ENCODE measurements around the gene STAG1. TPM values are rescaled to one million over a fixed set of nuclear protein-coding genes. Genes with fewer than 3 reads are reported as not detected.
"Not testable (repeated sequence)": the region's sequence is repeated elsewhere in the genome, so short reads cannot be mapped to it uniquely, and the experiment has no call there.

Gene STAG1
- total RNA-seq, 1 donor = 58.6 TPM

- no peak for DNase-seq (ENCODE audit: insufficient read length, low spot score, missing footprints)
- no peak overlapping the region for H3K4me3 ChIP-seq (ENCODE audit: insufficient read depth, low read length)
- peaks cover 6% of the 10 kb centered on the region for H3K4me1 ChIP-seq (ENCODE audit: insufficient read depth, low read length)
- H3K4me2 ChIP-seq (ENCODE audit: insufficient read depth, low read length) = no peak overlapping the region
- no peaks in the 10 kb centered on the region for H3K36me3 ChIP-seq (ENCODE audit: insufficient read depth, low read length)
- no peak overlapping the region for H3K27ac ChIP-seq (ENCODE audit: low read depth, low read length)
- H3K9me3 ChIP-seq (ENCODE audit: low read depth, low read length) = no peaks in the 10 kb centered on the region
- TF ChIP-seq, protein P1, sequence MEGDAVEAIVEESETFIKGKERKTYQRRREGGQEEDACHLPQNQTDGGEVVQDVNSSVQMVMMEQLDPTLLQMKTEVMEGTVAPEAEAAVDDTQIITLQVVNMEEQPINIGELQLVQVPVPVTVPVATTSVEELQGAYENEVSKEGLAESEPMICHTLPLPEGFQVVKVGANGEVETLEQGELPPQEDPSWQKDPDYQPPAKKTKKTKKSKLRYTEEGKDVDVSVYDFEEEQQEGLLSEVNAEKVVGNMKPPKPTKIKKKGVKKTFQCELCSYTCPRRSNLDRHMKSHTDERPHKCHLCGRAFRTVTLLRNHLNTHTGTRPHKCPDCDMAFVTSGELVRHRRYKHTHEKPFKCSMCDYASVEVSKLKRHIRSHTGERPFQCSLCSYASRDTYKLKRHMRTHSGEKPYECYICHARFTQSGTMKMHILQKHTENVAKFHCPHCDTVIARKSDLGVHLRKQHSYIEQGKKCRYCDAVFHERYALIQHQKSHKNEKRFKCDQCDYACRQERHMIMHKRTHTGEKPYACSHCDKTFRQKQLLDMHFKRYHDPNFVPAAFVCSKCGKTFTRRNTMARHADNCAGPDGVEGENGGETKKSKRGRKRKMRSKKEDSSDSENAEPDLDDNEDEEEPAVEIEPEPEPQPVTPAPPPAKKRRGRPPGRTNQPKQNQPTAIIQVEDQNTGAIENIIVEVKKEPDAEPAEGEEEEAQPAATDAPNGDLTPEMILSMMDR (IDR thresholded peaks at IDR 0.05; ENCODE audit: extremely low read depth, low read depth, low read length) = no peak
- peaks cover 10% of the 10 kb centered on the region for H4K20me1 ChIP-seq (ENCODE audit: insufficient read depth, low read length)
- H3K79me2 ChIP-seq (ENCODE audit: insufficient read depth, low read length) = peaks cover 89% of the 10 kb centered on the region
- H2AFZ ChIP-seq (ENCODE audit: low read length) = no peak overlapping the region
- no peaks in the 10 kb centered on the region for H3K27me3 ChIP-seq (ENCODE audit: insufficient read depth, low read length)
Observed at GRCh38 chr3:136730595-136731273, 21.4 kb downstream of the STAG1 start.

DNA sequence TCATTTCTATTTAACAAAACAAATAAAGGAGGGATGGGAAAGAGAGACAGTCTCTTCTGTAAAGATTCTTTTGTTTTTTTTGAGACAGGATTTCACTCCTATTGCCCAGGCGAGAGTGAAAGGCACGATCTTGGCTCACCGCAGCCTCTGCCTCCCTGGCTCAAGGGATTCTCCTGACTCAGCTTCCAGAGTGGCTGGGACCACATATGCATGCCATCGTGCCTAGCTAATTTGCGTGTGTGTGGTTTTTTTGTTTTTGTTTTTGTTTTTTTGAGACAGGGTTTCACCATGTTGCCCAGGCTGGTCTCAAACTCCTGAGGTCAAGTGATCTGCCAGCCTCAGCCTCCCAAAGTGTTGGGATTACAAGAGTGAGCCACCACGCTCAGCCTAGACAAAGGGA is 23.3 kb downstream of the STAG1 start:
- H2AFZ ChIP-seq (ENCODE audit: low read length) = no peak overlapping the region
- H3K4me2 ChIP-seq (ENCODE audit: insufficient read depth, low read length) = peak overlapping the region; percentile 61
- H3K27ac ChIP-seq (ENCODE audit: low read depth, low read length) = peak overlapping the region; percentile 75
- peaks cover 6% of the 10 kb centered on the region for H3K4me1 ChIP-seq (ENCODE audit: insufficient read depth, low read length)
- TF ChIP-seq, protein P1 (IDR thresholded peaks at IDR 0.05; ENCODE audit: extremely low read depth, low read depth, low read length) = no peak
- peaks cover 10% of the 10 kb centered on the region for H4K20me1 ChIP-seq (ENCODE audit: insufficient read depth, low read length)
- H3K79me2 ChIP-seq (ENCODE audit: insufficient read depth, low read length) = peaks cover 84% of the 10 kb centered on the region
- H3K27me3 ChIP-seq (ENCODE audit: insufficient read depth, low read length) = no peaks in the 10 kb centered on the region
- H3K4me3 ChIP-seq (ENCODE audit: insufficient read depth, low read length) = peak overlapping the region; percentile 40
- no peaks in the 10 kb centered on the region for H3K36me3 ChIP-seq (ENCODE audit: insufficient read depth, low read length)
- H3K9me3 ChIP-seq (ENCODE audit: low read depth, low read length) = no peaks in the 10 kb centered on the region
- no peak for DNase-seq (ENCODE audit: insufficient read length, low spot score, missing footprints)

GRCh38 chr3:136728473-136728872 is 23.7 kb downstream of the STAG1 start:
- Histone ChIP-seq H3K79me2 (ENCODE audit: insufficient read depth, low read length) (peaks cover 80% of the 10 kb centered on the region), H3K36me3 (ENCODE audit: insufficient read depth, low read length) (no peaks in the 10 kb centered on the region), H3K4me1 (ENCODE audit: insufficient read depth, low read length) (peaks cover 6% of the 10 kb centered on the region), H4K20me1 (ENCODE audit: insufficient read depth, low read length) (peaks cover 10% of the 10 kb centered on the region), H3K27ac (ENCODE audit: low read depth, low read length) (peak overlapping the region; percentile 75), H3K27me3 (ENCODE audit: insufficient read depth, low read length) (no peaks in the 10 kb centered on the region), H3K4me3 (ENCODE audit: insufficient read depth, low read length) (peak overlapping the region; percentile 40), H2AFZ (ENCODE audit: low read length) (no peak overlapping the region), H3K9me3 (ENCODE audit: low read depth, low read length) (no peaks in the 10 kb centered on the region), H3K4me2 (ENCODE audit: insufficient read depth, low read length) (peak overlapping the region; percentile 61)
- TF ChIP-seq, protein P1 (IDR thresholded peaks at IDR 0.05; ENCODE audit: extremely low read depth, low read depth, low read length) = no peak
- no peak for DNase-seq (ENCODE audit: insufficient read length, low spot score, missing footprints)

GRCh38 chr3:136725468-136725867 is 26.7 kb downstream of the STAG1 start:
- Histone ChIP-seq H3K4me3 (ENCODE audit: insufficient read depth, low read length) (no peak overlapping the region), H4K20me1 (ENCODE audit: insufficient read depth, low read length) (peaks cover 7% of the 10 kb centered on the region), H3K27ac (ENCODE audit: low read depth, low read length) (no peak overlapping the region), H3K4me1 (ENCODE audit: insufficient read depth, low read length) (peaks cover 6% of the 10 kb centered on the region), H3K79me2 (ENCODE audit: insufficient read depth, low read length) (peaks cover 68% of the 10 kb centered on the region), H2AFZ (ENCODE audit: low read length) (no peak overlapping the region), H3K36me3 (ENCODE audit: insufficient read depth, low read length) (no peaks in the 10 kb centered on the region), H3K9me3 (ENCODE audit: low read depth, low read length) (no peaks in the 10 kb centered on the region), H3K27me3 (ENCODE audit: insufficient read depth, low read length) (no peaks in the 10 kb centered on the region), H3K4me2 (ENCODE audit: insufficient read depth, low read length) (no peak overlapping the region)
- no peak for DNase-seq (ENCODE audit: insufficient read length, low spot score, missing footprints)
- TF ChIP-seq, protein P1 (IDR thresholded peaks at IDR 0.05; ENCODE audit: extremely low read depth, low read depth, low read length) = no peak

DNA sequence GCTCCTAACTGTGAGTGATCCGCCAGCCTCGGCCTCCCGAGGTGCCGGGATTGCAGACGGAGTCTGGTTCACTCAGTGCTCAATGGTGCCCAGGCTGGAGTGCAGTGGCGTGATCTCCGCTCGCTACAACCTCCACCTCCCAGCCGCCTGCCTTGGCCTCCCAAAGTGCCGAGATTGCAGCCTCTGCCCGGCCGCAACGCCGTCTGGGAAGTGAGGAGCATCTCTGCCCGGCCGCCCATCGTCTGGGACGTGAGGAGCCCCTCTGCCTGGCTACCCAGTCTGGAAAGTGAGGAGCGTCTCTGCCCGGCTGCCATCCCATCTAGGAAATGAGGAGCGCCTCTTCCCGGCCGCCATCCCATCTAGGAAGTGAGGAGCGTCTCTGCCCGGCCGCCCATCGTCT is 29.3 kb downstream of the STAG1 start:
- not testable (repeated sequence) for H3K4me1 ChIP-seq (ENCODE audit: insufficient read depth, low read length); H3K27ac ChIP-seq (ENCODE audit: low read depth, low read length); H2AFZ ChIP-seq (ENCODE audit: low read length); H3K9me3 ChIP-seq (ENCODE audit: low read depth, low read length); H4K20me1 ChIP-seq (ENCODE audit: insufficient read depth, low read length); H3K27me3 ChIP-seq (ENCODE audit: insufficient read depth, low read length); DNase-seq (ENCODE audit: insufficient read length, low spot score, missing footprints); H3K4me3 ChIP-seq (ENCODE audit: insufficient read depth, low read length); H3K4me2 ChIP-seq (ENCODE audit: insufficient read depth, low read length); H3K36me3 ChIP-seq (ENCODE audit: insufficient read depth, low read length)
- H3K79me2 ChIP-seq (ENCODE audit: insufficient read depth, low read length) = peaks cover 75% of the 10 kb centered on the region

- not testable (repeated sequence) for DNase-seq (ENCODE audit: insufficient read length, low spot score, missing footprints); H3K36me3 ChIP-seq (ENCODE audit: insufficient read depth, low read length); H3K4me3 ChIP-seq (ENCODE audit: insufficient read depth, low read length); H3K27ac ChIP-seq (ENCODE audit: low read depth, low read length); H4K20me1 ChIP-seq (ENCODE audit: insufficient read depth, low read length); H2AFZ ChIP-seq (ENCODE audit: low read length); H3K27me3 ChIP-seq (ENCODE audit: insufficient read depth, low read length); H3K9me3 ChIP-seq (ENCODE audit: low read depth, low read length); H3K4me2 ChIP-seq (ENCODE audit: insufficient read depth, low read length); H3K4me1 ChIP-seq (ENCODE audit: insufficient read depth, low read length)
- H3K79me2 ChIP-seq (ENCODE audit: insufficient read depth, low read length) = peaks cover 75% of the 10 kb centered on the region
Observed at GRCh38 chr3:136722399-136722798, 29.8 kb downstream of the STAG1 start.
